ENCODE data around the gene CNR1.

Gene CNR1

DNA sequence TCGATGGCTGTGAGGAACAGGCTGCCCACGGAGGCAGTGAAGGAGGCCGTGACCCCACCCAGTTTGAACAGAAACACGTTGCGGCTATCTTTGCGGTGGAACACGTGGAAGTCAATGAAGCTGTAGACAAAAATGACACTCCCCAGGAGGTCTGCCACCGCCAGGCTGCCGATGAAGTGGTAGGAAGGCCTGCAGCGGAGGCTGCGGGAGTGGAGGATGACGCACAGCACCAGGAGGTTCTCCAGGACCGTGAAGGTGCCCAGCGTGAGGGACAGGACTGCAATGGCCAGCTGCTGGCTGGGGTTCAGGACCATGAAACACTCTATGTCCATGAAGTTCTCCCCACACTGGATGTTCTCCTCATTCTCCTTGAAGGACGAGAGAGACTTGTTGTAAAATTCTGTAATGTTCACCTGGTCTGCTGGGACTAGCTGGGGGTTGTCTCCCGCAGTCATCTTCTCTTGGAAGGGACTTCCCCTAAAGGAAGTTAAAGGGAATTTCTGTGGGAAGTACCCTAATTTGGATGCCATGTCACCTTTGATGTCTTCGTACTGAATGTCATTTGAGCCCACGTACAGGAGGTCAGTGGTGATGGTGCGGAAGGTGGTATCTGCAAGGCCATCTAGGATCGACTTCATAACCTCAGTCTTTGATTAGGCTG, 21.4 kb downstream of the CNR1 start:
- no peak for DNase-seq

DNA sequence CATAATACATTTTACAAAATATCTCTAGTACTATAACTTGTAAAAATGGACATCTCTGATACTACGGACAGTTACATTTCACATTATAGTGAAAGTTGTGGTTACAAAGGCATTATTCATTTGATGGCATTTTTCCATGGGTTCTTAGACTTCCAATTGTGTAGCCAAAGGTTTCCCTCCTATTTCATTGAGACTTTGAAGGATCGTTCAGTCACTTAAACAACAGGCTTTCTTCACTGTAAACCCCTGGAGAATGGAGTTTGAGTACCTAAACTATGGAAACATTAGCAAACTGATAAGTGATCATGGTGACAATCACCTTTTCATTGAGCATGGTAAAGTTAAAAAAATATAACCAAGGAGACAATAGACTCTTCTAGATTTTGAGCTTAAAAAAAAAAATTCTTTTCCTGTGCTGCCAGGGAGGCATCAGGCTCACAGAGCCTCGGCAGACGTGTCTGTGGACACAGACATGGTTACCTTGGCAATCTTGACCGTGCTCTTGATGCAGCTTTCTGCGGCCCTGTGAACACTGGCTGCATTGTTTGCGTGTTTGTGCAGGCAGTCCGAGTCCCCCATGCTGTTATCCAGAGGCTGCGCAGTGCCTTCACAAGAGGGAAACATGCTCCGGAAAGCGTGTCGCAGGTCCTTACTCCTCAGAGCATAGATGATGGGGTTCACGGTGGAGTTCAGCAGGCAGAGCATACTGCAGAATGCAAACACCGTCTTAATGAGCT, 22.6 kb downstream of the CNR1 start:
- DNase-seq: peak in 6 of 51 donors; percentile 5 to 31 (median 12)

DNA sequence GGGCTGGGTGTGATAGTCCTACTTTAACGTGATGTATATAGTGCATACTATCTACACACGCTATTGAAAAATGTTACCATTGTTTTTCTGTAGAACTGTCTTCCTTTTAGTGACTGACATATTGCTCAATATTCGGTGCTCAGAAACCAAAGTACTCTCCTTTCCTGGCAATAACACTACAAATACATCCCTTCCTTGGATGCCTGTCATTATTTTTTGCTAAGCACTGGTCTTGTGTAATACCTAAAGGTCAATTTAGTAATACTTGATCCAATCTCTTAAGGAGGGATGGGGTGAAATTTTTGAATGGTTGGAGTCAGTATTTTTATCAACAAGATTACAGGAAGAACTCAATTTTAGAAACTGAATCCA, 23.9 kb downstream of the CNR1 start:
- DNase-seq: no peak

DNA sequence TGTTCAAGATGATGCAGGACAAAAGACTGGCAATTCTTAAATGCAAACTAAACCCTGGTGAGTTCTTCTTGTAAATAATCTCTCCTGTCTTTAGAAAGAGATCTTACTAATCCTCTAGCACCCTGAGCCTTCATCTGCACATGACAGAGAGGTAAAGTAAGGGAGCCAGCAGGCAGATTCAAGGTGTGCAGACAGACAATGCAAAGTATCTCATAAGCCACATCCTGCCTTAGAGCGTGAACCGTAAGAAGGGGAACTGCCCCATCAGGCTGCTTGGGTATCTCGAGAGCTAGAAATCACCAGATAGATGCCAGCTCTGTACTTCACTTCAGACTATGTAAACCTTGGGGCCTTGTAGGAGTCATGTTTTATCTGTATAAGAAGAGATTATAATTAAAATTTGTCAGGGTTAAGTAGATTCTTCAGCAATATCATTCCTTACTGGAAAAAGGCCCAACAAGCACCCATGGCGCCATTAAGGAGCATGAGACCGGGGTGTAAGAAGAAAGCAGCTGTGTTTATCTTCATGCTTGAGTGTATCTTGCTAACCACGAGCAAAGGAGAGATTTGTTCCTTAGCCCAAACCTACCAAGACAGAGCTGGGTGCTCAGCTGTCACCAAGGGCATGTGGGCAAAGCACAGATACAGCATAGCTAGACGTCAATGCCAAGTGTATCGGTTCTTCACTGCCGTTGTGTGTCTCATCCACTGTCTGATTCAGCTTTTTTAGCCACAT, 24.4 kb downstream of the CNR1 start:
- DNase-seq: no peak

DNA sequence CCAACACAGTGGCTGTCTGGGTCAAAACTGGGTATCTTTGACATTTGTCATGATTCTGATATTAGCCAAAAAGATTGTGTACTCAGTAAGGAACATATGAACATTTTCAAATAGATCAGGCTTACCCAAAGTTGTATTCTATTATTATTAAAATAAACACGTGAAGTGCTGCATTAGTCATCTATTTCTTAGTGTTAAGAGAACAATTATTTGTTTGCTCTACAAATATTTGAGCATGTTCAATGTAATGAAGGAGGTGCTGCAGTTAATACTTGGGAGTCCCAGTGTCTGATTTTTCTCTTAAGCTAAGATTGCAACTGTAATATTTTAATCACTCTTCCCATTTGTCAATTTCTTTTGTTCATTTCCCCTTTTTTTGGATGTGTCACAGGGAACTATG, 28.2 kb downstream of the CNR1 start:
- no peak for DNase-seq

DNA sequence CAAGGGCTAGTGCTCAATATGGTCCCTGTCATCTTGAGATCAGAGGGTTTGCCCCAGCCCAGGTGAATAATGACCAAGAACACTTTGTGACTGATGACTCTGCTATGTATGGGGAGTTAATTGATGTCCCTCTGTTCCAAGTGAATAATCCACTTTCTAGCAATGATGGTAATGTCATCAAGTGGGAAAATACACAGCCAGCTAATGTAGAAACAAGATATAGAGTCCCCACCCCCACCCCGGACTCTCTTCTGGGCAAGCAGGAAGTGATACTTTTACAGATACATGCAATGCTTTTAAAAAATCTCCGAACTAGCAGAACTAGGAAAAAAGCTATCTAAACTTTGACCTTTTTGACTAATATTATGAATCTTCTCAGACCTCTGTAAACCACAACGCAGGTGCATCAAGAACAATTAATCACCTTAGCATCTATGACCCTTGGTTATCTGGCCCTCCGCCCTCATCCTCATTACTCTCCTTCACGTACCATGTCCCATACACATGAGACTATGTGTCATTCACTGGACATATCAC, 30.5 kb downstream of the CNR1 start:
- no peak for DNase-seq

DNA sequence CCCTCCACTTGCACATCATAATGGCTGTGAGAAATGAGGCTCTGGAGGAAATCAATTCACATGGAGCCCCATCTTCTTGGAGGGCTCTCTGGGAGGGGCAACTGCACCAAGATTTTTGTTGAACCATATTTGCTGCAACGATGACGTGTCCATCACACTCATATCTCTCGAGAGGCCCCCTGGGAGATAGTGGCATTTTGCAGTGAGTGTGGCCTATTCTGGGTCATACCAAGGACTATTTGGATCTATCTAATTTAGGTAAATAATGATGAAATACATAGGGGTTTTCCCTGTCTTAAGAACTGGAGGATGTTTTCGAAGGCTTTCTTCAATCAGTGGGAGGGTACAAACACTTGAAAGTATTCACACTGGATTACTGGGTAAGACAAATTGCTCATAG, 31.6 kb downstream of the CNR1 start:
- DNase-seq: no peak

DNA sequence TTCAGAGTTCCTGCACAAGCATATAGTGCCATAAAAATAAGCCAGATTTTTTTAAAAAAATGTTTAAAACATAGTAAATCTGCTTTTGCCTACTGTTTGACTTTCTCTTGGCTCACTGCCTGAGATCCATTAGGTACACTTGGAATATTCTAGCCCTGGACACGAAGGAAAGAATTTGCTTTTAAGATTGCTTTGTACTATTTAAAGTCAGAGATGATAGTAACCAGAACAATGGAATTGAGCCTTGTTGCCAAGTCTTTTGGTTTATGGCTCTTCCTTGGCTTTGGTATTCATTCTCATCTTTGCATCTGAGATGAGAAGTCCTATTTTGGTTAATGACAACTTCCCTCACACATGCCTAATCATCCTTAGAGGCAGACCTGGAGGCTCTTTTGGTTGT, 32.4 kb downstream of the CNR1 start:
- DNase-seq: no peak

DNA sequence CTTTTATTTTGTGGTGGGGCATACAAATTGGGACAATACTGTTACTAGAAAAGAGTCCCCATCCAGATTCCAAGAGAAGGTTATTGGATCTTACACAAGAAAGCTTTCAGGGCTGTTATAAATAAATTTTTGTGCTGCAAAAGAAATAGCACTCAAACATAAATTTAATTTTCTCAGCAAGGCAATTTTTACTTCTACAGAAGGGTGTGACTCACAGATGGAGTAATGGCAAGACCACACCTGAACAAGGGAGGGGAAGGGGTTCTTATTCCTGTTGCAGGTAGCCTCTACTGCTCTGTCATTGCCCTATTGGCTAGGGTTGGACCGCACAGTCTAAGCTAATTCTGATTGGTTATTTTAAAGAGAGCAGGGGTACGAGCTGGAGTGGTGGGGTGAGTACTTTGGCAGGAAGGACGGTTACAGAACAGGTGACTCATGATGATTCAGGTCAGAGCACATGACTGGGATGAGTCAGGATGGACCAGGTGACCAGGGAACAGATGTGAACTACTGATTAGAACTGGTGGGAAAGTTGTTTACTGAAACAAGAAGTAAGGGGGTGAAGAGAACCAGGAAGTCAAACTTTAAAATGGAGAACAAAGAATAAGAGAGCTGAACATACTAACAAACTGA, 41.1 kb downstream of the CNR1 start:
- DNase-seq: no peak

DNA sequence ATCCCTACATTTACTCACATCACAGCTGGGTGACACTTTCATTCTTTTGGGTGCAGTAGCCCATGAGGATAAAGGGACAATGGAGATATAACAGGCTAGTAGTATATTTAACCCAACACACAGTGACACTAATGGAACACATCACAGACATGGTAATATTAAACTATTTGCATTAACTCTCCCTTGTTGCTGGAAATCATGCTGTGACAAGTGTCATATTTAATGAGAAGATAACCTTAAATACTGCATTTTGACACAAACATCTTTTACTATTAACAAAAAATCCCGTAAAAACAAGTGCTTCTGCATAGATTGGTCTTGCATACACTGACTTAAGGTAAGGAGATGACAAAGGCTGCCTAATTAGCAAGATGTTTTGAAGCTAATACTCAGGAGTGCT, 45.5 kb downstream of the CNR1 start:
- DNase-seq: no peak

DNA sequence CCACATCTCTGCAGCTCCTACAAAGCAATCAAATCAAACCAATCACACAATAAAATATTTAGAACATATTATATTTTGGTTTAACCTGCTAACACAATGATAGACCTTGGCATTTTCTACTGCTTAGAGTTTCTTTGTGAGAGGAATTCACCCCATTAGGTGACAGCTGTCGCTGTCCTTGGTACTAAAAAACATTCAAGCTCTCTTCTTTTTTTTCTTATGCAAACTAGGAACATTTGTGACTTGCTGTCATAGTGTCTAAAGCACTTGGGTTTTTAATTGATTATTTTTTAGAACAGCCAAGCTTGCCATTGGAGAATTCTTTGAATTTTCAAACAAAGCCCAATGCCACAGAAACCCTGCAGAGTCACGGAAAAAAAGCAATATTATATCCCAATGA, 46.4 kb downstream of the CNR1 start:
- DNase-seq: no peak

DNA sequence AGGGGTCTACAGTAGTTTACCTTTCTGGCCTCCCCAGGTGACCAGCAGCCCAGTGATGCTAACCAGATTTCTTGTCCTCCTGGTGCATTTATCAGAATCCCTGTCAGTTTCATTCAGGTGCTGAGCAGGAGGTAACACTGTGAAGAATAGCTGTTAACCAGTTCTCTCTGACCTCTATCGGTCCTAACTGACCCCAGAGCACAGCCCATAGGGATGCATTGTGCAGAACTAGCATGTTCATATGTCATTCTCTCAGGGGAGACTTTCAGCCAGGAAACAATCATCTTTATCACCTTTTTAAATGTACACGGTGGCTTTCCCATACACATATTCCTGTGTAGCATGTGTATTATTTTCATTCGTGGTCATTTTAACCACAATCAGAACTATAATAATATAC, 49.9 kb downstream of the CNR1 start:
- no peak for DNase-seq

DNA sequence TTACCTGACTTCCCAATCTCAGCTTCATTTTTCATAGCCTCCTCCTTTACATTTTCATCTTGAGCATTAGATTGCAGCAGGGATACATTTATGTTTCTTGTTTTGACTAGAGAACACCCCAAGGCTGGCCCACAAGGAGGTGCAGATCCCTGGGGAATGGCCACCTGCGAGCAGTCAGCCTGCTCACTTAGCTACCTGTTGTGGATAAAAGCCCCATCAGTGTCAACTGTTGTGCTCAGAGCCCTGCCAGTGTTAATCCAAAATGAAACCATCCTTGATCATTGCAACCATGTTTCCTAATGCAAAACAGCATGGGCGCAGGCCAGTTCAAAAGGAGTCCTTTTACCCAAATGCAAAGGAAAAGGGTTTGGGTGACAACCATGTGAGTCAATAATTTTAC, 50.8 kb downstream of the CNR1 start:
- DNase-seq: no peak

DNA sequence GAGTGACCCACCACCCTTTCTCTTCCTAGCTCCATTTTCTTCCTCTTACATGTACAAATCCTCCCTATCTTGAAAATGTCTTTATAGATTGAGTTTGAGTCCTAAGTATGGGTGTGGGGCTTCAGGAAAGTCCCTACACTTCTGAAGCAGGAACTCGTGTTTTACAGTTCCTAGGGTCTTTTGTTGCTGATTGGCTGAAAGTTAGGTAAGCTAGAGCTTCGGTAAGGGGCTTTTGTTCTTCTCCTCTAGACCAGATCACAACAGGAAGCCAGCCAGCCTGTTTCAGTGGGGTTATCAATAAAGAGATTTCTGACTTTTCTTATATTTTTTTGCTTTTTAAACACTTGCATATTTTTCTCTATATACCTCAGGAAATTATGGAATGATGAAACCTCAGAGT, 51.3 kb downstream of the CNR1 start:
- DNase-seq: no peak

DNA sequence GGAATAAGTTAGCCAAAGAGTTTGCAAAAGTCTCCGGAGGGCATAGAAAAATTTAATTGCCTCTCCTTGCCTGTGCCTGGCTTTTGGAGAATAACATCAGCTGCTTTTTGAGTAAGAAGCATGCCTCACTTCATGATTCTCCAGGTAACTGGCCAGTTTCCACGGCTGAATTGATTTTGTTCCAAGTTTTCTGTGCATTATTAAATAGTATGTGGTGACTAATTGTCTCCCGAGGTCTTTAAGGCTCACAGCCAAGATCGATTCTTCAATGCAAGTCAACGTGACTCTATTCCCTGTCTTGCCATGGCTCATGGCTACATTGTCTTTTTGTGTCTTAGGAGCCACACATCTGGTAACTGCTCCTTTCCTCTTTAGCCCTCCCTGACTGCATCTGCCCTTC, 54.2 kb downstream of the CNR1 start:
- no peak for DNase-seq

DNA sequence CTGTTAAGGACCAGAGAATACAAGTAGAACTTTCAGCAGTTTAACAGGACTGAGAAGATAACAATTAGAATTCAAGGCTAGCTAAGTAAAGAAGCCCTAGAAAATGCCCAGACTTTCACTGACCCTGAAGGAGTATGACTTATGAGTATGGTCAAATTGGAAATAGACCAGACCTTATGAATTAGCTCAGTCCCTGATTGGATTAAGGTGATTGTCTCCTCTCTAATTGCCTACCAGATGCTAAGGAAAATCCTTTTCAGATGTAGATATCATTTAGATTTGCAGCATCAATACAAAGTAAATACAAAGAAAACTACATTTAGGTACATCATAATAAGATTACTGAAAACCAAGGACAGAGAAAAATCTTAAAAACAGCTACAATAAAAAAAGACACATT, 58.9 kb downstream of the CNR1 start:
- no peak for DNase-seq

DNA sequence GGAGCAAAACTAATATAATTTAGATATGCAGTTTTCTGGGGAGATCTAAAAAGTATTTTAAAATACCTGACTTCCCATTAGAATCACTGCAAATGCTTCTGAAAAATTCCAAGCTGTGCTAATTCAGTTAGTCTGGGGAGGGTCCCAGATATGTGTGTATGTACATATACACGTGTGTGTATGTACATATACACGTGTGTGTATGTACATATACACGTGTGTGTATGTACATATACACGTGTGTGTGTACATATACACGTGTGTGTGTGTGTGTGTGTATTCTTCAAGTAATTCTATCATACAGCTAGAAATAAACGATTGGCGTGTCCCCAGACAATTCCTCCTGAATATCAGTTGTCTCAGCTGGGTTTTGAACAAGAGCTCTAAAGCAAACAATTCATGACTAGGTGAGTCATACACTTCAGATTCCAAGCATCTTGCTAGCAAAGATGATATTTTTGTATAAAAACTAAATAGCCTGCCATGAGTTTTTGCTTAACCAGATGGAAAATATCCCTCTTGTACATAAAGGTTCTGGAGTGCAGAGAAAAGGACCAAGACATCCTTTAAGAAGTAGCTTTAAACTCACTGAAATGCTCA, 60.3 kb downstream of the CNR1 start:
- DNase-seq: no peak

Measured in hypothalamus (tissue), 51 donors.